Heart left ventricle (tissue), 13 donors: ENCODE data around the gene PIP5K1B.

Experiments
- CTCF ChIP-seq, 12 donors: fragments of 200-600 bp; sonication (generic) in 4 of 12; IDR thresholded peaks; one replicate each; pipeline versions ENCODE4 v1.5.0 to v1.8.0; 2018 to 2022; ENCODE audit warnings: antibody characterized with exemption in 12 of 12, mild to moderate bottlenecking in 5 of 12
- POLR2A ChIP-seq, 2 donors: fragments of 450-650 bp; IDR thresholded peaks; one replicate each; pipeline ENCODE4 v1.6.1; 2017; ENCODE audit warnings: antibody characterized with exemption in 2 of 2, mild to moderate bottlenecking in 2 of 2, moderate library complexity in 2 of 2
- donor health status: ischemic (EF 13 %, LVEDD 7.1; RV severe dilation, severe dysfunction).
- donor health status: DM: no; HTN: yes; CAD: no.
- donor health status: DM: no; HTN: no; CAD: no.
- donor health status: ischemic (EF 25% LVEDD 6.9; RV normal size, moderate dysfunction).
- donor health status: ischemic (EF 25% LVEDD 5.7; RV mildly dilated, moderate dysfunction).
- donor health status: ischemic (EF 35%, LVEDD 5.7; RV mildly dilated, moderate dysfunction).
- donor health status: nonischemic (EF 11% LVEDD 7.7; RV severe dilation, severe dysfunction).
- donor health status: DM: yes; HTN: yes; CAD: no.
- donor health status: PGD.
- donor health status: ischemic (EF 29% LVEDD 5.4; RV normal size, mild dysfunction).
- donor health status: nonischemic (EF 23%, LVEDD 6.1; RV moderate dilation, normal function).

GRCh38 chr9:68785965-68786364 is 80.9 kb downstream of the PIP5K1B start:
- TF ChIP-seq CTCF (IDR thresholded peaks at IDR 0.05) (no peak), POLR2A (IDR thresholded peaks at IDR 0.05) (no peak)
